Left lung (tissue), 10 donors: Measurements from ENCODE around the gene ZNF580. TPM values are rescaled to one million over a fixed set of nuclear protein-coding genes. Genes with fewer than 3 reads are reported as not detected.

Experiments used
- ATAC-seq: fragments of 200-7000 bp; cut with Tn5 transposase; one replicate; pipeline ENCODE4 v1.9.1; 2020; ENCODE audit warnings: moderate library complexity
- DNase-seq, 4 donors: peaks; one replicate each; pipeline ENCODE4 v3.0.0-alpha.2; 2013 to 2020
- H3K27ac ChIP-seq, 2 donors: fragments of 200-600 bp; sonication (generic) in 1 of 2; one replicate each; pipeline versions ENCODE4 v1.5.0 to v1.8.0; 2020 to 2021
- H3K27me3 ChIP-seq, 2 donors: fragments of 200-600 bp; sonication (generic) in 1 of 2; one replicate each; pipeline versions ENCODE4 v1.5.0 to v1.8.0; 2020 to 2021
- H3K36me3 ChIP-seq, 2 donors: fragments of 200-600 bp; sonication (generic) in 1 of 2; one replicate each; pipeline versions ENCODE4 v1.5.0 to v1.8.0; 2020 to 2021
- H3K4me1 ChIP-seq, 2 donors: fragments of 200-600 bp; one replicate each; pipeline ENCODE4 v1.8.0; 2021
- H3K4me3 ChIP-seq, 2 donors: fragments of 200-600 bp; sonication (generic) in 1 of 2; one replicate each; pipeline versions ENCODE4 v1.5.0 to v1.8.0; 2020 to 2021; ENCODE audit warnings: mild to moderate bottlenecking in 1 of 2
- H3K9me3 ChIP-seq, 2 donors: fragments of 200-600 bp; sonication (generic) in 1 of 2; one replicate each; pipeline versions ENCODE4 v1.5.0 to v1.8.0; 2020 to 2021
- CTCF ChIP-seq, 2 donors: fragments of 200-600 bp; sonication (generic) in 1 of 2; IDR thresholded peaks; one replicate each; pipeline versions ENCODE4 v1.5.0 to v1.8.0; 2021; ENCODE audit warnings: antibody characterized with exemption in 2 of 2
- intact Hi-C, 2 donors: fragments of 100-400 bp; cut with DNase I; formaldehyde crosslinking; loops; one replicate each; pipeline versions ENCODE4 v1.11.2 to v1.14.2; 2022
- polyA plus RNA-seq, 6 donors: library from polyadenylated mRNA; unstranded; fragments of 120-200 nt; gene quantifications; one replicate each; pipeline ENCODE4 v1.2.1, GENCODE V29; 2013; ENCODE audit not compliant: insufficient read length in 6 of 6
- total RNA-seq, 2 donors: library from RNA; stranded (reverse); fragmentation: NEBNext Ultra II Directional; extraction: Animal tissue kit (Norgen Biotek cat#: 25700); gene quantifications; one replicate each; pipeline ENCODE4 v1.2.1, GENCODE V29; 2021
- donor health status: DM: no; HTN: yes; CAD: no.
- donor health status: DM: no; HTN: no; CAD: no.

The ZNF580 gene
- total and polyA plus RNA-seq, 8 donors = 33.8 to 49.5 (median 39.1) TPM

DNA sequence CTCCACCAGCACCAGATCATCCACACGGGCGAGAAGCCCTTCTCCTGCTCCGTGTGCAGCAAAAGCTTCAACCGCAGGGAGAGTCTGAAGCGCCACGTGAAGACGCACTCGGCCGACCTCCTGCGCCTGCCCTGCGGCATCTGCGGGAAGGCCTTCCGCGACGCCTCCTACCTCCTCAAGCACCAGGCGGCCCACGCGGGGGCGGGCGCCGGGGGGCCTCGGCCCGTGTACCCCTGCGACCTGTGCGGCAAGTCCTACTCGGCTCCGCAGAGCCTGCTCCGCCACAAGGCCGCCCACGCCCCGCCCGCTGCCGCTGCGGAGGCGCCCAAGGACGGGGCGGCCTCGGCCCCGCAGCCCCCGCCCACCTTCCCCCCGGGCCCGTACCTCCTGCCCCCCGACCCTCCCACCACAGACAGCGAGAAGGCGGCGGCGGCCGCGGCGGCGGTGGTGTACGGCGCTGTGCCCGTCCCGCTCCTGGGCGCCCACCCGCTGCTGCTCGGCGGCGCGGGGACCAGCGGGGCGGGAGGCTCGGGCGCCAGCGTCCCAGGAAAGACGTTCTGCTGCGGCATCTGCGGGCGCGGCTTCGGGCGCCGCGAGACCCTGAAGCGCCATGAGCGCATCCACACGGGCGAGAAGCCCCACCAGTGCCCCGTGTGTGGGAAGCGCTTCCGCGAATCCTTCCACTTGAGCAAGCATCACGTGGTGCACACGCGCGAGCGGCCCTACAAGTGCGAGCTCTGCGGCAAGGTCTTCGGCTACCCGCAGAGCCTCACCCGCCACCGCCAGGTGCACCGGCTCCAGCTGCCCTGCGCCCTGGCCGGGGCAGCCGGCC is 25.9 kb upstream of the ZNF580 start:
- intact Hi-C loops = no loop called here
- H3K36me3 ChIP-seq = peaks cover 0 to 57% of the 10 kb centered on the region in 2 donors
- TF ChIP-seq CTCF (IDR thresholded peaks at IDR 0.05) = no peak
- H3K9me3 ChIP-seq = no peaks in the 10 kb centered on the region
- H3K27ac ChIP-seq = no peak overlapping the region
- H3K4me1 ChIP-seq = peaks cover 8 to 41% of the 10 kb centered on the region in 2 donors
- ATAC-seq (no peak), DNase-seq (no peak)
- H3K4me3 ChIP-seq = no peak overlapping the region
- no peaks in the 10 kb centered on the region for H3K27me3 ChIP-seq

DNA sequence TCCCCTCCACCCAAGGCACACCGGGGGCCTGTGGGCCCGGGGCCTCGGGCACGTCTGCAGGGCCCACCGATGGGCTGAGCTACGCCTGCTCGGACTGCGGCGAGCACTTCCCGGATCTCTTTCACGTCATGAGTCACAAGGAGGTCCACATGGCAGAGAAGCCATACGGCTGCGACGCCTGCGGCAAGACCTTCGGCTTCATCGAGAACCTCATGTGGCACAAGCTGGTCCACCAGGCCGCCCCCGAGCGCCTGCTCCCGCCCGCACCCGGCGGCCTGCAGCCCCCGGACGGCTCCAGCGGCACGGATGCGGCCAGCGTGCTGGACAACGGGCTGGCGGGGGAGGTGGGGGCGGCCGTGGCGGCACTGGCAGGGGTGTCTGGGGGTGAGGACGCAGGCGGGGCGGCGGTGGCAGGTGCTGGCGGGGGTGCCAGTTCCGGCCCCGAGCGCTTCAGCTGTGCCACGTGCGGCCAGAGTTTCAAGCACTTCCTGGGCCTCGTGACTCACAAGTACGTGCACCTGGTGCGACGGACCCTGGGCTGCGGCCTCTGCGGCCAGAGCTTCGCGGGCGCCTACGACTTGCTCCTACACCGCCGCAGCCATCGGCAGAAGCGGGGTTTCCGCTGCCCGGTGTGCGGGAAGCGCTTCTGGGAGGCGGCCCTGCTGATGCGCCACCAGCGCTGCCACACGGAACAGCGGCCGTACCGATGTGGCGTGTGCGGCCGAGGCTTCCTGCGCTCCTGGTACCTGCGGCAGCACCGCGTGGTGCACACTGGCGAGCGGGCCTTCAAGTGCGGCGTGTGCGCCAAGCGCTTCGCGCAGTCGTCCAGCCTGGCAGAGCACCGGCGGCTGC is 25.0 kb upstream of the ZNF580 start:
- DNase-seq (no peak), ATAC-seq (no peak)
- no peak for TF ChIP-seq CTCF (IDR thresholded peaks at IDR 0.05)
- Histone ChIP-seq H3K4me3 (no peak overlapping the region), H3K36me3 (peaks cover 0 to 48% of the 10 kb centered on the region in 2 donors), H3K4me1 (peaks cover 8 to 49% of the 10 kb centered on the region in 2 donors), H3K9me3 (no peaks in the 10 kb centered on the region), H3K27me3 (no peaks in the 10 kb centered on the region), H3K27ac (no peak overlapping the region)
- intact Hi-C loops = no loop called here

DNA sequence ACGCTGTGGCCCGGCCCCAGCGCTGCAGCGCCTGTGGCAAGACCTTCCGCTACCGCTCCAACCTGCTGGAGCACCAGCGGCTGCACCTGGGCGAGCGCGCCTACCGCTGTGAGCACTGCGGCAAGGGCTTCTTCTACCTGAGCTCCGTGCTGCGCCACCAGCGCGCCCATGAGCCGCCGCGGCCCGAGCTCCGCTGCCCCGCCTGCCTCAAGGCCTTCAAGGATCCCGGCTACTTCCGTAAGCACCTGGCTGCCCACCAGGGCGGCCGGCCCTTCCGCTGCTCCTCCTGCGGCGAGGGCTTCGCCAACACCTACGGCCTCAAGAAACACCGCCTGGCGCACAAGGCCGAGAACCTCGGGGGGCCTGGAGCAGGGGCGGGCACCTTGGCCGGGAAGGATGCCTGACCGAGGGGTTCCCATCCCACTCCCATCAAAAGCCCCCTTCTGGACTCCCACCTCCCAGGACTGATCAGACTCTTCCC is 24.4 kb upstream of the ZNF580 start:
- no peak overlapping the region for H3K4me3 ChIP-seq
- no peaks in the 10 kb centered on the region for H3K9me3 ChIP-seq
- H3K4me1 ChIP-seq = peaks cover 8 to 49% of the 10 kb centered on the region in 2 donors
- no peak for ATAC-seq
- peaks cover 0 to 47% of the 10 kb centered on the region in 2 donors for H3K36me3 ChIP-seq
- H3K27me3 ChIP-seq = no peaks in the 10 kb centered on the region
- intact Hi-C loops = no loop called here
- no peak for TF ChIP-seq CTCF (IDR thresholded peaks at IDR 0.05)
- DNase-seq = no peak
- H3K27ac ChIP-seq = no peak overlapping the region

GRCh38 chr19:55617426-55617825 is 23.4 kb upstream of the ZNF580 start:
- peaks cover 0 to 56% of the 10 kb centered on the region in 2 donors for H3K36me3 ChIP-seq
- H3K4me3 ChIP-seq = no peak overlapping the region
- no peaks in the 10 kb centered on the region for H3K9me3 ChIP-seq
- no peaks in the 10 kb centered on the region for H3K27me3 ChIP-seq
- peaks cover 8 to 51% of the 10 kb centered on the region in 2 donors for H3K4me1 ChIP-seq
- ATAC-seq (no peak), DNase-seq (no peak)
- H3K27ac ChIP-seq = no peak overlapping the region
- intact Hi-C loops = no loop called here
- no peak for TF ChIP-seq CTCF (IDR thresholded peaks at IDR 0.05)

DNA sequence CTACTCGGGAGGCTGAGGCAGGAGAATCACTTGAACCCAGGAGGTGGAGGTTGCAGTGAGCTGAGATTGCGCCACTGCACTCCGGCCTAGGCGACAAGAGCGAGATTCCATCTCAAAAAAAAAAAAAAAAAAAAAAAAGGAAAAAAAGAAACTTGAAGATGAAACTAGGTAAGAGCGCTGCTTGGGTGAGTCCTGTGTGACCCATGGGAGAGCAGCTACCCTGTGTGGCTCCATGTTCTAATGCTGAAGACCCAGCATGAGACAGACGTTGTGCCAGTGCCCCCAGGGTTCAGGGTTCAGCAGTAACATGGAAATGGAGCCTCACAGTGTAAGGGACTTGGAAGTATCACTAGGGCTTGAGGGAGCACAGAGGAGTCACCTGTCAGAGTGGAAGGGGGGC is 22.4 kb upstream of the ZNF580 start:
- intact Hi-C loops = no loop called here
- peaks cover 0 to 54% of the 10 kb centered on the region in 2 donors for H3K36me3 ChIP-seq
- no peak for TF ChIP-seq CTCF (IDR thresholded peaks at IDR 0.05)
- H3K4me3 ChIP-seq = no peak overlapping the region
- peak overlapping the region; percentile 53 to 79 for H3K27ac ChIP-seq
- no peak for ATAC-seq
- DNase-seq = no peak
- H3K9me3 ChIP-seq = no peaks in the 10 kb centered on the region
- no peaks in the 10 kb centered on the region for H3K27me3 ChIP-seq
- H3K4me1 ChIP-seq = peaks cover 8 to 52% of the 10 kb centered on the region in 2 donors
